SK-N-SH (cell line): ENCODE data around the gene TEKTIP1. TPM values are rescaled to one million over a fixed set of nuclear protein-coding genes. Genes with fewer than 3 reads are reported as not detected.

Experiments used
- CTCF ChIA-PET: fragments of 300-600, 350-600 bp; formaldehyde crosslinking; extraction: SDS; loops from one replicate; lab custom pipeline; 2021; lab: Yijun Ruan, JAX
- POLR2A ChIA-PET: fragments of 350-600 bp; sonication (Branson Sonifier 250); formaldehyde crosslinking; extraction: SDS; loops from one replicate; lab custom pipeline; 2020; ENCODE audit warnings: antibody characterized with exemption, inconsistent platforms; lab: Yijun Ruan, JAX
- DNase-seq: peaks from one replicate; pipeline ENCODE4 v3.0.0; 2012
- H2AFZ ChIP-seq: fragments of 200-600 bp; sonication (generic); 2 replicates; pipeline ENCODE4 v1.8.1; 2016; ENCODE audit warnings: antibody characterized with exemption, mild to moderate bottlenecking, low read depth
- H3F3A ChIP-seq: fragments of 200-600 bp; sonication (generic); replicated peaks from 2 replicates; pipeline ENCODE3; 2016; ENCODE audit warnings: antibody characterized with exemption, mild to moderate bottlenecking; ENCODE audit not compliant: insufficient read depth
- H3K27ac ChIP-seq, 2 experiments: fragments of 200-500 bp in 1 of 2; fragments of 200-600 bp in 1 of 2; sonication (Bioruptor generic) in 1 of 2; sonication (generic), shearing (Covaris generic) in 1 of 2; 2 replicates each; pipeline versions ENCODE4 v1.5.1 to v1.6.1; 2014 to 2016; ENCODE audit warnings: low read depth in 2 of 2, inconsistent platforms in 1 of 2, low read length in 1 of 2, mild to moderate bottlenecking in 1 of 2, mixed read lengths in 1 of 2
- H3K27me3 ChIP-seq: fragments of 200-600 bp; sonication (generic), shearing (Covaris generic); 2 replicates; pipeline ENCODE4 v1.6.1; 2016; ENCODE audit warnings: mixed run types; ENCODE audit not compliant: insufficient read depth
- H3K36me3 ChIP-seq, 2 experiments: fragments of 200-500 bp in 1 of 2; fragments of 200-600 bp in 1 of 2; sonication (Bioruptor generic) in 1 of 2; sonication (generic) in 1 of 2; replicated peaks in 1 of 2; 2 replicates each; pipeline versions ENCODE3 to v1.5.1; 2014 to 2016; ENCODE audit warnings: low read length in 1 of 2, mild to moderate bottlenecking in 1 of 2; ENCODE audit not compliant: insufficient read depth in 2 of 2, control insufficient read depth in 1 of 2
- H3K4me1 ChIP-seq, 2 experiments: fragments of 200-500 bp in 1 of 2; fragments of 200-600 bp in 1 of 2; sonication (Bioruptor generic) in 1 of 2; sonication (generic), shearing (Covaris generic) in 1 of 2; 2 replicates each; pipeline versions ENCODE4 v1.5.1 to v1.6.1; 2014 to 2016; ENCODE audit warnings: low read depth in 1 of 2, low read length in 1 of 2, mixed run types in 1 of 2; ENCODE audit not compliant: insufficient read depth in 2 of 2, control insufficient read depth in 1 of 2
- H3K4me2 ChIP-seq: fragments of 200-600 bp; sonication (generic), shearing (Covaris generic); 2 replicates; pipeline ENCODE4 v1.6.1; 2017; ENCODE audit warnings: mixed run types
- H3K4me3 ChIP-seq, 2 experiments: fragments of 200-500 bp in 1 of 2; fragments of 200-600 bp in 1 of 2; sonication (Bioruptor generic) in 1 of 2; sonication (generic), shearing (Covaris generic) in 1 of 2; 2 replicates each; pipeline versions ENCODE4 v1.5.1 to v1.8.1; 2014 to 2016; ENCODE audit warnings: low read depth in 2 of 2, inconsistent platforms in 1 of 2, low read length in 1 of 2, mild to moderate bottlenecking in 1 of 2, mixed read lengths in 1 of 2, moderate library complexity in 1 of 2
- H3K79me2 ChIP-seq: fragments of 200-600 bp; sonication (generic); 2 replicates; pipeline ENCODE4 v1.8.1; 2017; ENCODE audit warnings: mild to moderate bottlenecking; ENCODE audit not compliant: insufficient read depth
- H3K9ac ChIP-seq: fragments of 200-600 bp; sonication (generic); 2 replicates; pipeline ENCODE4 v1.6.1; 2017; ENCODE audit warnings: mixed run types
- H3K9me2 ChIP-seq: fragments of 200-600 bp; sonication (generic); 2 replicates; pipeline ENCODE4 v1.6.1; 2017; ENCODE audit warnings: mixed run types
- H3K9me3 ChIP-seq: fragments of 200-600 bp; sonication (generic); 2 replicates; pipeline ENCODE4 v1.6.1; 2017; ENCODE audit warnings: mixed run types, mild to moderate bottlenecking, moderate library complexity
- H4K20me1 ChIP-seq: fragments of 200-600 bp; sonication (generic); 2 replicates; pipeline ENCODE4 v1.6.1; 2017; ENCODE audit warnings: mild to moderate bottlenecking, mixed run types; ENCODE audit not compliant: insufficient read depth
- CHD2 ChIP-seq: fragments of 150-350 bp; IDR thresholded peaks from 2 replicates; pipeline ENCODE4 v1.6.1; 2018; ENCODE audit warnings: low read length; ENCODE audit not compliant: partially characterized antibody
- CTCF ChIP-seq: fragments of 200-600 bp; sonication (generic); IDR thresholded peaks from 2 replicates; pipeline ENCODE4 v1.6.1; 2017; ENCODE audit warnings: antibody characterized with exemption, mild to moderate bottlenecking, moderate library complexity
- ELF1 ChIP-seq: IDR thresholded peaks from 2 replicates; pipeline ENCODE4 v1.4.0; 2012
- EZH2phosphoT487 ChIP-seq: fragments of 200-600 bp; sonication (generic); IDR thresholded peaks from 2 replicates; pipeline ENCODE4 v1.6.1; 2017; ENCODE audit warnings: low read depth, mixed run types, mild to moderate bottlenecking, antibody characterized with exemption, moderate library complexity, borderline replicate concordance
- FOXM1 ChIP-seq: IDR thresholded peaks from 2 replicates; pipeline ENCODE4 v1.4.0; 2012; ENCODE audit warnings: low read depth, mild to moderate bottlenecking
- GABPA ChIP-seq: IDR thresholded peaks from 2 replicates; pipeline ENCODE4 v1.4.0; 2012; ENCODE audit warnings: low read depth, mild to moderate bottlenecking
- JUND ChIP-seq: IDR thresholded peaks from 2 replicates; pipeline ENCODE4 v1.4.0; 2012
- MAX ChIP-seq: IDR thresholded peaks from 2 replicates; pipeline ENCODE4 v1.4.0; 2012; ENCODE audit warnings: low read depth
- PBX3 ChIP-seq: IDR thresholded peaks from 2 replicates; pipeline ENCODE4; 2012
- POLR2AphosphoS5 ChIP-seq: IDR thresholded peaks from 2 replicates; pipeline ENCODE4 v1.6.1; 2012; ENCODE audit warnings: low read depth, low read length
- RAD21 ChIP-seq: IDR thresholded peaks from 2 replicates; pipeline ENCODE4 v1.6.1; 2012; ENCODE audit warnings: mild to moderate bottlenecking, low read length
- RCOR1 ChIP-seq: fragments of 150-350 bp; IDR thresholded peaks from 2 replicates; pipeline ENCODE4 v1.6.1; 2017; ENCODE audit warnings: antibody characterized with exemption, low read length
- RFX5 ChIP-seq: IDR thresholded peaks from 2 replicates; pipeline ENCODE4 v1.6.1; 2012; ENCODE audit warnings: mild to moderate bottlenecking, improper control_type of control experiment, low read length
- SMC3 ChIP-seq: IDR thresholded peaks from 2 replicates; pipeline ENCODE4 v1.6.1; 2012; ENCODE audit warnings: low read depth, low read length, improper control_type of control experiment
- USF1 ChIP-seq: IDR thresholded peaks from 2 replicates; pipeline ENCODE4 v1.4.0; 2012; ENCODE audit warnings: low read depth, borderline replicate concordance
- USF2 ChIP-seq: fragments of 150-350 bp; IDR thresholded peaks from 2 replicates; pipeline ENCODE4 v1.6.1; 2017; ENCODE audit warnings: antibody characterized with exemption, low read length, low read depth, borderline replicate concordance
- YY1 ChIP-seq: IDR thresholded peaks from 2 replicates; pipeline ENCODE4 v1.4.0; 2012; ENCODE audit warnings: low read depth, mild to moderate bottlenecking
- WGBS: methylation state at CpG from one replicate; pipeline ENCODE4 v1.1.6; 2017; ENCODE audit warnings: low lambda C conversion rate; 5-methylcytosine and 5-hydroxymethylcytosine counted together
- polyA plus RNA-seq, 3 experiments: library from polyadenylated mRNA; depleted of rRNA; stranded (reverse); fragments of >200 nt; gene quantifications; 2 replicates each; pipeline ENCODE4 v1.2.3, GENCODE V29; 2012

TEKTIP1 gene
- polyA plus RNA-seq, 1 of the 3 experiments (the other 2 are of a cell fraction): 0.12 TPM

GRCh38 chr19:3586127-3586626 lies 47.2 kb downstream of the TEKTIP1 start:
- Histone ChIP-seq H3F3A (peaks cover 12% of the 10 kb centered on the region), H3K9me2 (no peaks in the 10 kb centered on the region), H3K9me3 (no peaks in the 10 kb centered on the region), H3K4me2 (0 out of 2 replicates have a peak overlapping the region, but pooled peaks have one; percentile 60), H3K79me2 (no peaks in the 10 kb centered on the region), H3K36me3 (no peaks in the 10 kb centered on the region), H3K27me3 (no peaks in the 10 kb centered on the region), H3K4me3 (no peak overlapping the region), H4K20me1 (no peaks in the 10 kb centered on the region), H3K27ac (no peak overlapping the region), H2AFZ (peak overlapping the region; percentile 59; the same call in 1 of the 2 replicates), H3K4me1 (peaks cover 0 to 7% of the 10 kb centered on the region in 2 experiments; a peak in 1 of 4 replicates), H3K9ac (no peak overlapping the region)
- 5% methylated on average over 4 of the region's 16 CpGs for WGBS
- TF ChIP-seq YY1: no peak
- TF ChIP-seq PBX3: no peak
- peak; percentile 71 for TF ChIP-seq CTCF
- TF ChIP-seq RAD21: peak; percentile 65
- TF ChIP-seq SMC3: peak; percentile 30; the same call in 1 of the 2 replicates
- ChIA-PET CTCF (interaction anchor here (0.6 to 3.5 kb wide), 28 partner anchors 10 to 360 kb away, joined by 3 to 49 read pairs (median 4); partner anchors contain the start of gene HMG20B), POLR2A (interaction anchor here (0.9 kb wide), 1 partner anchor 23 kb away, joined by 4 read pairs; no protein-coding TSS in a partner anchor)
- DNase-seq: peak; percentile 89

- peaks cover 13% of the 10 kb centered on the region for H3F3A ChIP-seq
- TF ChIP-seq MAX: no peak
- no peak for TF ChIP-seq CHD2
- no peak for TF ChIP-seq RCOR1
- no peak for TF ChIP-seq FOXM1
- no peak for TF ChIP-seq ELF1
- no peak for TF ChIP-seq RFX5
- TF ChIP-seq CTCF: no peak
- no peak for TF ChIP-seq YY1
- no peak for TF ChIP-seq GABPA
- no peak for TF ChIP-seq EZH2phosphoT487
- no peak for TF ChIP-seq USF2
- no peak for TF ChIP-seq POLR2AphosphoS5
- TF ChIP-seq USF1: no peak
- TF ChIP-seq JUND: no peak
- TF ChIP-seq, all 33 proteins: peak for 0
- no peak overlapping the region for H2AFZ ChIP-seq
- H4K20me1 ChIP-seq: no peaks in the 10 kb centered on the region
- H3K36me3 ChIP-seq: no peaks in the 10 kb centered on the region
- H3K9me2 ChIP-seq: no peaks in the 10 kb centered on the region
- no peak overlapping the region for H3K4me3 ChIP-seq
- H3K27ac ChIP-seq: no peak overlapping the region
- WGBS: 38% methylated on average over 21 of the region's 31 CpGs
- no peak overlapping the region for H3K9ac ChIP-seq
- ChIA-PET CTCF (interaction anchor here (0.6 to 3.5 kb wide), 22 partner anchors 10 to 272 kb away, joined by 3 to 49 read pairs (median 4); partner anchors contain the start of gene HMG20B), POLR2A (interaction anchor here (0.7 to 0.9 kb wide), 2 partner anchors 12 to 22 kb away, joined by 3 to 4 read pairs; no protein-coding TSS in a partner anchor)
- H3K9me3 ChIP-seq: no peaks in the 10 kb centered on the region
- no peaks in the 10 kb centered on the region for H3K27me3 ChIP-seq
- H3K79me2 ChIP-seq: no peaks in the 10 kb centered on the region
- H3K4me1 ChIP-seq: peaks cover 0 to 7% of the 10 kb centered on the region in 2 experiments; a peak in 1 of 4 replicates
- DNase-seq: no peak
- H3K4me2 ChIP-seq: no peak overlapping the region
These were observed 47.9 kb downstream of the TEKTIP1 start for GRCh38 chr19:3586707-3587346.
